T-helper 2 cell treated with Interferon-gamma antibody and Interleukin-4, amounts not matched to agents 100 ng/mL and 5 ng/mL, for 36 hours (primary cell): Measurements from ENCODE around the gene RBPJ. TPM values are rescaled to one million over a fixed set of nuclear protein-coding genes. Genes with fewer than 3 reads are reported as not detected.
"Not testable (repeated sequence)": the region's sequence is repeated elsewhere in the genome, so short reads cannot be mapped to it uniquely, and the experiment has no call there.

Experiments used
- intact Hi-C: fragments of 100-400 bp; cut with micrococcal nuclease; formaldehyde crosslinking; loops from one replicate; pipeline ENCODE4 v1.15.1; 2023
- total RNA-seq: library from RNA; stranded (reverse); gene quantifications from 2 replicates; pipeline ENCODE4 v1.2.3, GENCODE V29; 2022

The RBPJ gene
- total RNA-seq, 1 donor from 2014 or later: 170 TPM

DNA sequence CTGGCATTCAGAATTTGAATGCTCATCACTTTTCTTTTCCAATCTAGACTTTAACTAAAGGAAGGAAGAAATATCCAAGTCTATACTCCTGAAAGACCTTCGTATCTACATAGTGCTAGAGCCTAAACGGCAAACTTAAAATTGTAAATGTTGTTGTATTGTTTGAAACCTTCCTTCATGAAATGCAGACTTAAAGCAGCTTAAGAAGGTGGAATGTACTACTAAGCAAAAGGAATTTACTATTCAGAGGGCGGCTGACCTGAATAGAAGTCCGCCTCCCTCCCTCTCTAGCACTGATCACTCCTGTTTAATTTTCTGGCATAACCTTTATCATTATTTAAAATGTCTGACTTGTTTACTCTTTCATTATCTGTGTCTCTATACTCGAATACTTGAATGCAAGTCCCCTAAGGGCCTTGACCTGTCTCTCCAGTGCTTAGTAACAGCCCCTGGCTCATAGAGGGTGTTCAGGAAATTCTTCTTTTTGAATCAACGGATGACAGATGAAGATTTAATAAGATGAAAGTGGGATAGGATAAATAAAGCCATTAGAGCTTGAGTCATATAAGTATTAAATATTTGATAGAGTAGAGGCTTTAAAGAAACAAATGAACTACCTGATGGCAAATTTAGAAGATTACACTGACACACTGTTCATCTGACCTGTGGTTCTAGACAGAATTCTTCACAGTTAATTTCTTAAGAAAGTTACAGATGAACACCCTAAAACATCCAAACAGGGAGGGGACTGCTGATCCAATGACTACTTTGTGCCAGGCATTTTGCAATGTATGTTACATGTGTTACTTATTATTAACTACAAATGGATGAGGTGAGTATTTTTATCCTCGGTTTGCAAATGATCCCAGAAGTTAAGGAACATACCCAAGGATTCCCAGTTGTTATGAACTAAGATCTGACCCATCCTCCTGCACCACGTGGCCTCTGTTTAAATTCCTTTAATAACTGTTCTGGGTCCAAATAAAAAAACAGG, 20.2 kb upstream of the RBPJ start:
- intact Hi-C loops: no loop called here

- intact Hi-C loops: no loop called here
Measured at GRCh38 chr4:26302031-26302899, 18.5 kb upstream of the RBPJ start.

GRCh38 chr4:26303008-26303407, 17.8 kb upstream of the RBPJ start:
- intact Hi-C loops: no loop called here

DNA sequence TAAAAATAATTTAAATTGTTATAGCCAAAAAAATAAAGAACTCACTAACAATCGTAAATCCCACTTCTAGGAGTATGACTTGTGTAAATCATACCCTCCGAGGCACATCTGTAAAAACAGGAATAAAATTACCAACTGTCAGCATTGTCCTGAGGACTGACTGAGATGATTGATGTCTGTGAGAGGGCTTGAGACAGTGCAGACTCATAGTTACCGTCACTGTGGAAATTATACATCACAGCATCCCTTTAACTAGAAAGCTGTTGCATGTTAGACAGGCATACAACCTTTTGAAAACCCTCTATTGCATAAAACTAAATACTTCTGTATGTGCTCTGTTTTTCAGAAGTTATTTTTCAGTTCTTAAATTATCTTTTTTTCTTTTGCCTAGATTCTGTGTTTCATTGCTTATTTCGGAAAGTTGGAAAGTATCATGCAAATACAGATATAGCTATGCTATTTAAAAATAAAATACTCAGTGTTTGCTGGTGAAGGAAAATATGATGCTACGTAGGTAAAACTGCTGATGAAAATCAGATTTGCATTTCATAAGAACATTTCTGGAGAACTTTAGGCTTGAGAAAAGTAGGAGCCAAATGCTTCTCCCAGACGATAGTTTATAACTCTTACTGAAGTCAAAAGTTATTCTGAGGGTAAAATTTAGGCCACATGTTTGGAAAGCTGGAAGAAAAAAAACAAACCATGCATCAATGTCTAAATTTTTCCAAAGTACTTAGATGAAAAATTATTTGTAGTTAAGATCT, 13.6 kb upstream of the RBPJ start:
- intact Hi-C loops: no loop called here

- intact Hi-C loops: no loop called here
Measured at GRCh38 chr4:26308568-26308967, 12.2 kb upstream of the RBPJ start.

DNA sequence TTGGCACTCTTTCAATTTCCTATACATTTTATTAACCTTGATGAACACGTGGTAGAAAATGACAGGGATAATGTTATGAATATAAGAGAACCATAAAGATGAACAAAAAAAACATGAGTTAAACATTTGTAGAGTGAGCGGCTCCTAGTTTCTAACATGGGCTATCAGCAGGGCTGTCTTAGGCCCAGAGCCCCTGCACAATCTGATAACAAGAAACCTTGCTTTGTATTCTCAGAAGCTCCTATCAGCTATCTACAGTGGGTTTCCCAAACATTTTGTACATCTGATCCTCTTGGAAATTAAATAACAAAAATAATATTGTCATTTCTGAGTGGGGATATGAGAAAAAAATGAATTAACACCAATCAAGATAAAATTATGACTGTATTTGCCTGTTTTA, 10.6 kb upstream of the RBPJ start:
- intact Hi-C loops: no loop called here

- intact Hi-C loops: no loop called here
Measured at GRCh38 chr4:26311633-26312032, 9.2 kb upstream of the RBPJ start.

DNA sequence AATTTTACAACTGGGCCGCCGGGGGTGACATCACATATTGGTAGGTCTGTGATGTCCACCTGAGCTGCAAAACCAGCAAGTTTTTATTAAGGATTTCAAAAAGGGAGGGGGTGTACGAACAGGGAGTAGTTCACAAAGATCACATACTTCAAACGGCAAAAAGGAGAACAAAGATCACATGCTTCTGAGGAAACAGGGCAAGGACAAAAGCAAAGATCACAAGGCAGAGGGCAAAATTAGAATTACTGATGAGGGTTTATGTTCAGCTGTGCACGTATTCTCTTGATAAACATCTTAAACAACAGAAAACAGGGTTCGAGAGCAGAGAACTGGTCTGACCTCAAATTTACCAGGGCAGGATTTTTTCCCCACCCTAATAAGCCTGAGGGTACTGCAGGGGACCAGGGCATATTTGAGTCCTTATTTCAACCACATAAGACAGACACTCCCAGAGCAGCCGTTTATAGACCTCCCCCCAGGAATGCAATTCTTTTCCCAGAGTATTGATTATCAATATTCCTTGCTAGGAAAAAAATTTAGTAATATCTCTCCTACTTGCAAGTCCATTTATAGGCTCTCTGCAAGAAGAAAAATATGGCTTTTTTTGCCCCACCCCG, 5.4 kb upstream of the RBPJ start:
- intact Hi-C loops: not testable (repeated sequence)

- intact Hi-C loops: loop anchor here (2.0 kb wide), 1 partner anchor 55 kb away; no protein-coding TSS in a partner anchor
Measured at GRCh38 chr4:26317766-26318165, 3.0 kb upstream of the RBPJ start.

DNA sequence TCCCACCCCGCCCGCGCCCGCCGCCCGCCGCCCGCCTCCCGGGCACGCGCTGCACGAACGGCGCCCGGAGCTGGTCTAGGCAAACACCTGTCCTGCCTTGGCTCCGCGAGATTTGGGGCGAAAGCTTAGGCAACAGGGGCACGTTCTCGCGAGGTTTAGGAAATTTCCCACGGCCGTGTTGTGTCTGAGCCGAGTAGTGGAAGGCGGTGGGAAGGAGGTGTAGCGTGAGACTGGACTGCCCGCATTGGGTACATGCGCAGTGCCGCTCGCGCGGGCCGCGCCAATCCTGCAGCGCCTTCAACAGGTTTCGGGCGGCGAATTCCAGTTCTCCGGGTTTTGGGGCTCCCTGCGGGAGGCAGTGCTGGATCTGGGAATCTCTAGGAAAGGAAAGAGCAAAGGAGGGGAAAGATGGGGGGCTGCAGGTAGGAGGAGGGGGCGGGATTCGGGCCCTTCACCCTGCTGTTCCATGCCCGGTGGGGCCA, 1.3 kb upstream of the RBPJ start:
- intact Hi-C loops: loop anchor here (1.0 to 2.0 kb wide), 5 partner anchors 53 to 538 kb away; partner anchors contain the start of gene SMIM20

- intact Hi-C loops: loop anchor here (1.0 to 10.0 kb wide), 10 partner anchors 53 to 537 kb away; partner anchors contain the start of genes SMIM20 and TBC1D19
Measured at GRCh38 chr4:26319949-26320537, 771 bp upstream of the RBPJ start.

DNA sequence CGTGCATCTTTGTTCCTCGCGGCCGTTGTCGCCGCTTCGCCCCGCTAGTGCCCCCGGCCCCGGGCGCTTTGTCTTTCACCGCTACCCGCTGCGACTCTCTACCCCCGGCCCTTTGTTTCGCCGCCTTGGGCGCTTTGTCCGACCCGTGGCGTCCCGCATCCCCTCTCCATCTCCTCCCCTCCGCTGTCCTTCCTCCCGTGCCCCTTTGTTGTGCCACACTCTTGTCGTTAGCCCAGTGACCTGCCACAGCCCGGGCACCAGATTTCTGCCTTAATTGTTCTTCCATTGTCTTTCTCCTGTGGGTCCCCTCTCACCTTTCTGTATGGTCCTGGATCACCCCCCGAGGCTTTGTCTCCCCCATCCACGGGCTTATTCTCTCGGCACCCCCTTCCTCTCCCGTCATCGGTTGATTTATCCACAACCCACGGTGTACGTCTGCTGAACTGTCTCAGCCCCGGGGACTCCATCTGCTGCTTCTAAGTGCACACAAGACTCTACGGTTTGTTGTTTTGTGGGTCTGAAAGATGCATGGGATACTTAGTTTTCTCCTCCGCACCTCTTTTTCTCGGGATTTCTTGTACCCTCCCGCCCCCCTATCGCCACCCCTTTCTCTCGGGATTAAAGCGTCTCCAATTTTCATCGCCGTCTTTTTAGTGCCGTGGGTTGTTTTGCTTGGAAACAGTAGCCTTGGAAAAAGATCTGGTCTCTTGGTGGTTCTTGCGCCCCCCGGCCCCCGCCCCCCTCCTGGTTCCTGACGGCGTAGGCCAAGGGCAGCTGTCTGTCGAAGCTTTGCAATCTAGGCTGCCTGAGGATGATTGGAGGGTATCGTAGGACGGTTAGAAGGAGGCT, 783 bp downstream of the RBPJ start:
- intact Hi-C loops: loop anchor here (2.0 to 10.0 kb wide), 5 partner anchors 89 to 334 kb away; partner anchors contain the start of gene TBC1D19

DNA sequence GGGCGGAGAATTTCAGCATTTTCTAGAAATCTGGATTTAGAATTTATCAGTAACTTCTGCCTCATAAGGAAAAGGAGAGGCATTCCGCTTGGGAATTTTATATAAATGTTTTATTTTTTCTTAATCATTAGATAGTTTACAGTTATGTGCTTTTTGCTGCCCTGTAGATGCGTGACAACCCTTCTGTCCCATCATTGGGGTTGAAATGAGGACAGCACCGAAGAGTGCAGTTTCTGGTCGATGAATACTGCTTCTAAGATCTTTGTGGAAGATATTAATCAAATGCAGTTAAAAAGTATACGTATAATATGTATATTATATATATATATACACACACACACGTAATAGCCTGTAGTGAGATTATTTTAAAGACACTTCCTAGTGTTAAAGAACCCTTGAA, 1.5 kb downstream of the RBPJ start:
- intact Hi-C loops: loop anchor here (2.0 to 10.0 kb wide), 4 partner anchors 88 to 335 kb away; partner anchors contain the start of gene TBC1D19

DNA sequence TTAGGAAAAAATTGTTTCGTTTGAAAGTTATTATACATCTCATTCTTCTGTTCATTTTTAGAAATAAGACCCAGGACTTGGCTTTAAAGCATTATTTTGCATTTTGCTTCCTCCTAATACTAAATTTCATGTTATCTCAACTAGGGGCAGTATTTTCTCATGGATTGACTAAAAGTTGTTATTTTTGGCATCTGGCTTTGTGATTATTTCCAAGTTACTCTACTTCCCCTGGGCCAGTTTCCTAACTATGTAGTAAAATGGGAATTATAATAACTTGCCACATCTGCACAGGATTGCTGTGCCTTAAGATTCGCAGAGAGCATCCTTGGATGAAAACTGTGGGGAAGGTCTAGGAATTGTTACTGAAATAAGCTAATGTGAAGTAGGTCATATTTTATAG, 3.0 kb downstream of the RBPJ start:
- intact Hi-C loops: loop anchor here (2.0 to 10.0 kb wide), 4 partner anchors 87 to 337 kb away; partner anchors contain the start of gene TBC1D19

- intact Hi-C loops: loop anchor here (1.0 to 10.0 kb wide), 3 partner anchors 243 to 297 kb away; partner anchors contain the start of gene TBC1D19
Measured at GRCh38 chr4:26325191-26325590, 4.4 kb downstream of the RBPJ start.

DNA sequence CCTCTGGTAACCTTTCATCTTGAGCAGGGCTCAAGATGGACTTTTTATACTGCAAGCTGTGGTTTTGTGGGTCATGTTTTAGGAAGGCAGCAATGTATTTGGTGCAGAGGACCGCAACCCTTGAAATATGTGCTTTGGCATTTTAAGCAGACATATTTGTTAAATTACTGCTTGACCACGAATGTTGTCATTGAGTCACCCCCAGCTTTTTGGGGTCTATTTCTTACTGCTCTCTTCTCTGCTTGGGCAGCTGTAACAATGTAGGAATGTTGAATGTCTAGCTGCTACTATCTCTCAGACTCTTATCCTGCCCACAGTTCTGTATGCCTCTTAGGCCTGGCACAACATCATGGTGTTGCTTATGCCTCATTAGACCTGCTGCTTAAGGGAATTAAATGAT, 6.0 kb downstream of the RBPJ start:
- intact Hi-C loops: loop anchor here (10.0 kb wide), 1 partner anchor 258 kb away; the partner anchor contains the start of gene TBC1D19

- intact Hi-C loops: loop anchor here (1.0 to 2.0 kb wide), 2 partner anchors 80 to 681 kb away; no protein-coding TSS in a partner anchor
Measured at GRCh38 chr4:26330186-26330787, 9.5 kb downstream of the RBPJ start.

DNA sequence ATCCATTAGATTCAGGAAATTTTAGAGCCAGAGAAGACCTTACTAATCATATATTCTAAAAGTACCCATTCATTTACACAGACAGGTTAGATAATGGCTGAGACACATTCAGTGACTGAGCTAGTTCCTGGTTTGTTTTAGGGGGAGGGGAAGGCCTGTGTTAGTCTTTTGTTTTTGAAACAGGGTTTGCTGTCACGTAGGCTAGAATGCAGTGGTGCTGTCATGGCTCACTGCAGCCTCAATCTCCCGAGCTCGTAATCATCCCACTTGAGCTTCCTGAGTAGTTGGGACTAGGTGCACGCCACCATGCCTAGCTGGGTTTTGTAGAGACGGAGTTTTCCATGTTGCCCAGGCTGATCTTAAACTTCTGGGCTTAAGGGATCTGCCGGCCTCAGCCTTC, 10.1 kb downstream of the RBPJ start:
- intact Hi-C loops: loop anchor here (1.0 to 2.0 kb wide), 2 partner anchors 79 to 680 kb away; no protein-coding TSS in a partner anchor
